ENCODE data around the gene GARRE1.
A peak's percentile ranks its signal among the peaks of the same experiment; 100 is the strongest.
"Not testable (repeated sequence)": the region's sequence is repeated elsewhere in the genome, so short reads cannot be mapped to it uniquely, and the experiment has no call there.

The GARRE1 gene

DNA sequence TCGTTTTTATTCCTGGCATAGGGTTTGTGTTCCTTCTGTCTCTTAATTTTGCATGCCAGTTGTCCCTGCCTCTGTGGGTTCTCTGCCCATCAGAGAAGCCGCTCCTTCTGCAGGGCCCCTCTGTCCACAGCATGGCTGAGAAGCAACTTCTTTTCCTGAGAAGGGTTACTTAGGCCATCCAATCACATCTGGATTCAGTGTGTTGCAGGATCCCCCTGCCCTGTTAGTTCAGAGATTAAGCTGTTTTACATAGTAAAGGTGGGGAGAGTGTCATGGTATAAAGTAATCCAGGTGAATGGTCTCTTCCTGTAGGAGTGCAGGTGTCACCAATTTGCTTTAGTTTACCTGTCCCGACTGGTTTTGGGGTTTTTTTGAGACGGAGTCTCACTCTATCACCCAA is 22.9 kb upstream of the GARRE1 start:
- DNase-seq, result no peak

DNA sequence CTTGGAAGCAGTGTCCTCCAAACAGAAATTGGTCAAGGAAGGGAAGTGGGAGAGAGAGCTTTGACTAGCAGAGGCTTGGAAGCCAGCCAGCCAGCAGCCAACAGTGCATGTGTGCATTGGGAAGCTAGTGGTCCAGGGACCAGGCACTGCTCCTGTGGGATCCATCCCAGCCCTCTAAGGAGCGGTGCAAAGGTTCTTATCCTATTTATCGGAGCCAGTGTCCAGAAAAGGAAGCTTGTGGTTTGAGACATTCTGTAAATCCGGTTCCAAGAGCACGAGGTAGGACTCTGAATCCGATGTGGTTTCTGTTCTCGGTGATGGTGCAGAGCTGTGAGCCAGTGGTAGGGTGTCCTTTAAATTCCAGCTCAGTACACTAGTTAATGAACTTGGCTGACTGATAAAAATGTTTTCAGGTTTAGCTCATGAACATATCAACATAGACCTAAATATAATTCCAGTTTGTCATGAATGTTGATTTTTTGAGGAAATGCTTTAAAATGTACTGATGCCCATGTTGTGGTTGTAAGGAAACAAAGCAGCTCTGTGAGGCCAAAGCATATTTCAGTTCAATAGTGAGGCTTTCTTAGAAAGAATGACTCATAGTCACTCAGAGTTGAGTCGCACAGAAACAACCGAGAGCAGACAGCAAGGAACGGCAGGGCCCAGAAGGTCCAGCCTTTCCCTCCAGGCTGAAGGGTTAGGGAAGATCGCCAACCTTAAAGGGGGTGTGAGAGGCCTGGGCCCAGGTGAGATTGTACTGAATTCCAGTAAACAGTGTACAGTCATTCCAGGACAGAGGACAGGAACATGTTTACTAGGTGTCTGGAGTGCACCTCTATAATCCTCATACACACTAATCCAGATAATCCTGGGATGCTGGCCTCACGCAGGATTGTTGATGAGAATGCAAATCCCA is 21.5 kb upstream of the GARRE1 start:
- no peak for DNase-seq

DNA sequence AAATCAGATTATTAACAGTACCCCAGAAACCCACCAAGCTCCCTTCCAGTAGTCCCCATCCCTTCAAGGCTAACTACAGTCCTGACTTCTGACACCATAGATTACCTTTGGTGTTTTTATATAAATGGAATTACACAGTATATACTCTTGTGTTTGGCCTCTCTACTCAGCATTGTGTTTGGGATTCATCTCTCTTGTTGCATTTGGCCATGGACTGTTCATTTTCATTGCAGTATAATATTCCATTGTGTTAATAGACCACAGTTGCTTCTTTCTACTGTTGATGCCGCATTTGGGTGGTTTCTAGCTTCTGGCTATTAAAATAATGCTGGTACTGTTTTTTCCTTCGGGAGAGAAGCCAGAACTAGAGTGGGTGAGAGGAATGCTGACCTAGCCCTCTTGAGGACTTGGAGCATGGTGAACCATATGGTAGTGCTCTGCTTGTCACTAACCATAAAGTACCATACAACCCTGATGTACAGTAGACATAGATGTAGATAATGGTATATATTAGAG is 18.9 kb upstream of the GARRE1 start:
- no peak for DNase-seq

DNA sequence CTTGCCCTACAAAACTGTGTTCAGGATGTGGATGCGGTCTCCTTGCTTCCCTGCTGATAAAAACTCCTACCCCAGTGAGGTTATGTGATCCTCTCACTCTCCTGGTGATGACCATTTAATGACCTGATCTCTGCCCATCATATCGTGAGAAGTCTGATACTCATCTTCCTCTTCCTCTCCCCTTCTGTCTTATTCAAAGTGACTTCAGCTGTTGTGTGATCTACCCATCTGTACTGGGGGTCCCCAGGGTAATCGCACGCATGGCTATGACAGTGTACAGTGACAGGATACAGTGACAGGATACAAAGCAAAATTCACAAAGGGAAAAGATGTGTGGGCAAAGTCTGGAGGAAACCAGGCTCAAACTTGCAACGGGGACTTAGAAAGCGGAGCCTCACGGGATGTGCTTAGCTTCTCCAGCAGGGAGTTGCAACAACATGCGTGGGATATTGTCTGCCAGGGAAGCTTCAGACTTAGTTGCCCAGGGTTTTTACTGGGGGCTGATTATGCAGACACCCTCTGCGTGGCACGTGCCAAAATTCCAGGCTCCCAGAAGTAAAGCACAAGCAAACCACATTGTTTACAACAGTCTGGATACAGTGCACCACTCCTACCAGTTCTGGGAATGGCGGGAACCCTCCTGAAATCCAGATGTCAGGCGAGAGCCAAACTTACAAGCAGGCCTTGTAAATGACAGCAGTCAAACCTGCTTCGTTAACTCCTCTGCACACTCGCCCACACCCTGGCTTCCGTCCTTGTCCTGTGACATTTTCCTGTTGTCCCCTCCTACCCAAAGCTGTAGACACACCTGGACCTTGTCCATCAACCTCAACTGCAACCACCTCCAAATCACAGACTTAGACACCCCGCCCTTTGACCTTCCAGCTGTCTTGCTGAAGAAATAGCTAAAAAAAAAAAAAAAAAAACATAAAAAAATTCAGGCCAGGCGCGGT is 18.0 kb upstream of the GARRE1 start:
- no peak for DNase-seq

DNA sequence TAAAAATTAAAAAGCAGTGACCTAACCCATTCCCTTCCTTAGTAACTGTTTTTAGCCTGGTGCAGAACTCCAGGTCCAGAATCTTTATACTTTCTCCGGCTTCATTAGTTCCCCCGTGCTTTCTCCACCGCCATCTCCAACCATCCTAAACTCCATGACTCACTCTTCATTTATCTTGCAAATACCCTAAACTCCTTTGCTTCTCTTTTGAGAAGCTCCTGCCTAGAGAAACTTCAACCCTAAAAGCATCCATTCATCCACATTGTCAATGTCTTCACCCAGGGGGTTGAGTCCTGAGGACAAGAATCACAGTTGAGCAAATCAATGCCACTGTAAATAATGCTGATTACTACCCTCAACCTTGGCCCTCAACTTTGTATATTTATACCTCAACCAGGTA is 17.1 kb upstream of the GARRE1 start:
- DNase-seq, result no peak

DNA sequence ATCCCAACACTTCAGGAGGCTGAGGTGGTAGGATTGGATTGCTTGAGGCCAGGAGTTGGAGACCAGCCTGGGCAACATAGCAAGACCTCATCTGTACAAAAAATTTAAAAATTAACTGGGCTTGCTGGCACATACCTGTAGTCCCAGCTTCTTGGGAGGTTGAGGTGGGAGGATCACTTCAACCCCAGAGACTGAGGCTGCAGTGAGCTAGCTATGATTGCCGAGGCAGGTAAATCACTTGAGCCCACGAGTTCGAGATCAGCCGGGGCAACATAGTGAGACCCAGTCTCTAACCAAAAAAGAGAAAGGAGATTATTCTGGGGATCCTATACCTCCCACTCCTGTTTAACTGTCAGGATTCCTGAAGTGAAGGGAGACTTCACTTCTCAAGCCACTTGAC is 16.4 kb upstream of the GARRE1 start:
- no peak for DNase-seq

DNA sequence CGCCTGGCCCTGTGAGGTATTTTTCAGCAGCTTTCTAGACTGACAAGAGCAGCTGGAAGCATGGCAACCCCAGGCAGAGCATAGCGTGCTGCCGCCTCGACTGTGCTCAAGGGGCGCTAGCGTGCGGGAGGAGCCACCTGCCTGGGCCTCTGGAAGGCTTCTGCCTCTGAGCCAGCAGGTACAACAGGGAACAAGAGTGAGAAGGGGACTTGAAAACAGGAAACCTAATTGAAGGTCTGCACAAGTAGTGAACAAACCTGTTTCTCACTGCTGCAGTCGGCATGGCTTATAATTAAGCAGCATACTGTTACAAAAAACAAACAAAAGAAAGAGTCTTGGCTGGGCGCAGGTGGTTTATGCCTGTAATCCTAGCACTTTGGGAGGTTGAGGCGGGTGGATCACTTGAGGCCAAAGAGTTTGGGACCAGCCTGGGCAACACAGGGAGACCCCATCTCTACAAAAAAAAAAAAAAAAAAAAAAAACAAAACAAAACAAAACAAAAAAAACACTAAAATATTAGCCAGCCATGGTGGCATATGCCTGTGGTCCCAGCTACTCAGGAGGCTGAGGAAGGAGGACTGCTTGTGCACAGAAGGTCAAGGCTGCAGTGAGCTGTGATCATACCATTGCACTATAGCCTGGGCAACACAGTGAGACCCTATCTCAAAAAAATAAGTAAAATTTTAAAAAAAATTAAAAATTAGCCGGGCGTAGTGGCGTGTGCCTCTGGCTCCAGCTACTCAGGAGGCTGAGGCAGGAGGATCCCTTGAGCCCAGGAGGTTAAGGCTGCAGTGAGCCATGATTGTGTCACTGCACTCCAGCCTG is 12.6 kb upstream of the GARRE1 start:
- no peak for DNase-seq

DNA sequence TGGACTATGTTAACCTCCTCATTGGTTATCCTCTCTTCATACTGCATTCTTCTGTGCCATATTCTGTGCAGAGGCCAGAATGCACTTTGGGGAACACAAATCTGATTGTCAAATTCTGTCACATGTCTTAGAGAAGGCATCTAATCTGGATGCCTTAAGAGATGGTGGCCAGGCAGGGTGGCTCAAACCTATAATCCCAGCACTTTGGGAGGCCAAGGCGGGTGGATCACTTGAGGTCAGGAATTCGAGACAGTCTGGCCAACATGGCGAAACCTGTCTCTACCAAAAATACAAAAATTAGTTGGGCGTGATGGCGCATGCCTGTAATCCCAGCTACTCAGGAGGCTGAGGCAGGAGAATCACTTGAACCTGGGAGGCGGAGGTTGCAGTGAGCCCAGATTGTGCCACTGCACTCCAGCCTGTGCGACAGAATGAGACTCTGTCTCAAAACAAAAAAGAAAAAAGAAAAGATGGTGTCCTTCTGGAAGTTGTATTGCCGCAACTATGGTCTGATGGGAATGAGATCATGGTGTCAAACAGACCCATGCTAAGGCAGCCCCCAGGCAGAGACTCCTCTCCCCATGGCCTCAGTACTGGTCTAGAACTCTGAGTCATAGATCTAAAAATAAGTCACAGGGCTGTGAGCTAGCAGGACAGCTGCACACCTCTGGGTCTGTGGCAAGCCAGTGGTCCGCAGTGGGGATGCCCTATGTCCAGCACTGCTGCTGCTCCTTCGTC is 11.0 kb upstream of the GARRE1 start:
- DNase-seq, result not testable (repeated sequence)

DNA sequence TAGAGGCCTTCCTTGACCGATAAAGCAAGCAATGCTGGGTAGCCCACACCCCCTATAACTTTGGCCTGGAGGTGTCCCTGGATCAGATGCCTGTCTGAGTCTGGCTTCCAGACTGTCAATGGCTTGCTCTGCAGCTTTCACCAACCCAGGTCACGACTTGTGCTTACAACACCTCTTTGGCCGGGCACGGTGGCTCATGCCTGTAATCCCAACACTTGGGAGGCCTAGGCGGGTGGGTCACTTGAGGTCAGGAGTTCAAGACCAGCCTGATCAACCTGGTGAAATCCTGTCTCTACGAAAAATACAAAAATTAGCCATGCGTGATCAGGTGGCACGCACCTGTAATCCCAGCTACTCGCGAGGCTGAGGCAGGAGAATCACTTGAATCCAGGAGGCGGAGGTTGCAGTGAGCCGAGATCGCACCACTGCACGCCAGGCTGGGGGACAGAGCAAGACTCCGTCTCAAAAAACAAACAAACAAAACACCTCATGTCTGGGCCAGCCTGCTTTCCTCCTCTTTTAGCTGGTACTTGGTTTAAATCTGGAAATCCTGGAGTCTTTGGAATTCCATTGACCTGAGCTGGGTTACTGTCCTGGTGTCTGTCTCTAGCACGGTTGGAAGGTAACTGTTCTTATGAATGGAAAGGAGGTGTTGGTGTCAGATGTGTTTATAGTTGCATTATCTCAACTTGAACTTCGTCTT is 10.3 kb upstream of the GARRE1 start:
- no peak for DNase-seq

DNA sequence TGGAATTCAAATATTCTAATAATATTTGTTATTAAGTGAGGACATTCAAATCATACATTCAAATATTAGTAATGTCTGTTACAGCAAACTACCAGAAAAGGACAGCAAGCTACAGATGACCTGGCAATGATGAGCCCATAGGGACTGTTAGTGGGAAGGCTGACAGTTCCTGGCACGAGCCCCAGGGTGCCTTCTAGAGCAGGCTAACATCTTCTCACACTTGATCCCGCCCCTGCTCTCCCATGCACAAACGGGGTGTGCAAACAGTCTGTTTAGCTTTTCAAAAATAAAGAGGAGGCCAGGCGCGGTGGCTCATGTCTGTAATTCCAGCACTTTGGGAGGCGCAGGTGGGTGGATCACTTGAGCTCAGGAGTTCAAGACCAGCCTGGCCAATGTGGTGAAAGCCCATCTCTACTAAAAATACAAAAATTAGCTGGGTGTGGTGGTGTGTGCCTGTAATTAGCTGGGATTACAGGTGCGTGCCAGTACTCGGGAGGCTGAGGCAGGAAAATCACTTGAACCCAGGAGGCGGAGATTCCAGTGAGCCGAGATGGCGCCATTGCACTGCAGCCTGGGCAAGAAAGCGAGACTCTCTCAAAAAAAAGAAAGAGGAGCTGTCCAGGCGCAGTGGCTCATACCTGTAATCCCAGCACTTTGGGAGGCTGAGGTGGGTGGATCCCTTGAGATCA is 9.6 kb upstream of the GARRE1 start:
- DNase-seq, result no peak

DNA sequence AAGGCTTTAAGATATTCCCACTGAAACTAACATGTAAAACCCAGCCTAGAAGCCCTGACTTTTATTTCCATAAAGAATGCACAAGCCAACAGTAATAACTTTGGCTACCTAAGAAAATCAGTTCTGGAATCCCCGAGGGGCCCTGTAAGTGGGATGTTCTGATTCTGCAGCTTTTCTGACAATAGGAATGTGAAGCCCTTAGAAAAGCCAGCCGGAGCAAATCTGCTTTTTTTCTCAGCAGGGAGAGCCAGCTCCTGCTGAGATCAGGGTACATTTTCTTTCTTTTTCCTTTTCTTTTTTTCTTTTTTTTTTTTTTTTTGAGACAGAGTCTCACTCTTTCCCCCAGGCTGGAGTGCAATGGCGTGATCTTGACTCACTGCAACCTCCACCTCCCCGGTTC is 8.0 kb upstream of the GARRE1 start:
- no peak for DNase-seq

DNA sequence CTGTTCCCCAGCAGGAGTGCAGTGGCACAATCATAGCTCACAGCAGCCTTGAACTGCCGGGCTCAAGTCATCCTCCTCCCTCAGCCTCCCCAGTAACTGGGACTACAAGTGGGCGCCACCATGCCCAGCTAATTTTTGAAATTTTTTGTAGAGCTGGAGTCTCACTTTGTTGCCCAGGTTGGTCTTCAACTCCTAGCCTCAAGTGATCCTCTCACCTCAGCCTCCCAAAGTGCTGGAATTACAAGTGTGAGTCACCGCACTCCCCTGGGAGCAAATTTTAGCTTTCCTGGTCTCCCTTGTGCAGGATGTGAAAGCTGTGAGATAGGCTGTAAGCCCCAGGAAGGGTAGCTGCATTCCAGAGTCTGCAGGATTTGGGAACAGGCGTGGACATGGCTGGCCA is 5.4 kb upstream of the GARRE1 start:
- no peak for DNase-seq

DNA sequence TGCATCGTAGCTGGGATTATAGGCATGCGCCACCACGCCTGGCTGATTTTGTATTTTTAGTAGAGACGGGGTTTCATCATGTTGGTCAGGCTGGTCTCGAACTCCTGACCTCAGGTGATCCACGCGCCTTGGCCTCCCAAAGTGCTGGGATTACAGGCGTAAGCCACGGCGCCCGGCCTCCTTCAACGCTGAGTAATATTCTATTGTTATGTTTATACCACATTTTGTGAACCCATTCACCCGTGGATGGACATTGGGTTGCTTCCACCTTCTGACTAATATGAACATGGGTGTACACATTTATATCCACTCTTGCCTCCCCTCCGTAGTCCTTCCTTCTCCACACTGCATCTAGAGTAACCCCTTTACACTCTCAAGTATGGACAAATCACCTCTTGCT is 1.2 kb upstream of the GARRE1 start:
- not testable (repeated sequence) for DNase-seq

DNA sequence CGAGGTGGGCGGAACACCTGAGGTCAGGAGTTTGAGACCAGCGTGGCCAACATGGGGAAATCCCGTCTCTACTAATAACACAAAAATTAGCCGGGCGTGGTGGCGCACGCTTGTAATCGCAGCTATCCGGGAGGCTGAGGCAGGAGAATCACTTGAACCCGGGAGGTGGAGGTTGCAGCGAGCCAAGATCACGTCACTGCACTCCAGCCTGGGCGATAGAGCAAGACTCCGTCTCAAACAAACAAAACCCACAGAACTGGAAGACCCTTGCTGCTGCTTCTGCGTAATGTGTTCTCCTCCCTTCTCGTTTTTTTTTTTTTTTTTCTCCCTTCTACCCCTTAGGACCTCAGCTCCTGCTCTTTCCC is 691 bp upstream of the GARRE1 start:
- DNase-seq, result not testable (repeated sequence)

DNA sequence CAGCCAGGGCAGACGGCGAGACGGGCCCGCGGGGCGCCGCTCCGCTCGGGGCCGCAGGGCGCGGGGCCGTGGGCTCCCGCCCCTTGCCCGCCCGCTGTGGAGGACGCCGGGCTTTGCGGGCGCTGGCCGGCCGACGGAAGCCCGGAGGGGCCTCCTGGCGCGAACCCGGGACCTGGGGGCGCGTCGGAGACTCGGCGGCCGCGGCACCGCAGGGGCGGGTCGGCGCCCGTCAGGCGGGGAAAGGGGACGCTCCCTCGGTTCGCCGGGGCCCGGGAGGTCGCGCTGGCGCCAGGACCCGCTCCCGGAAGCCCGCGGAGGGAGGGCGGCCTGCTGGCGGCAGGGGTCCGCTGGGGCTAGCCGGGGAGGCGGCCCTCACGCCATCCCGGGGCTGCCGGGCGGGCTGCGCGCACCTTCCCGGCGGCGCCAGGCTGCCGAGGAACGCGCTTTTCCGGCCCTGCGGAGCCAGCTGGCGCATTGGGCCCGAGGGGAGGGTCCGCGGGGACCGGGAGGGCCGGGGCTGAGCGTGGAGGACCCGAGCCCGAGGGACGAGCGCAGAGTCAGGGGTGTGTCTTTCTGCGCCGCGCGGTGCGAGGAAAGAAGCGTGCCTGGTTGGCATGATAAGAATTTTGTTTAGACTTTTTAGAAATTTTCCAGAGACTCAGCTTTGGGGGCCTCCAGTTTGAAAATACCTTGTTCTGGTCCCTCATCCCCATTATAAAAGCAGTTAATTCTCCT is 511 bp downstream of the GARRE1 start:
- peak in 3 of 4 experiments; percentile 8 to 26 (median 10) for DNase-seq

DNA sequence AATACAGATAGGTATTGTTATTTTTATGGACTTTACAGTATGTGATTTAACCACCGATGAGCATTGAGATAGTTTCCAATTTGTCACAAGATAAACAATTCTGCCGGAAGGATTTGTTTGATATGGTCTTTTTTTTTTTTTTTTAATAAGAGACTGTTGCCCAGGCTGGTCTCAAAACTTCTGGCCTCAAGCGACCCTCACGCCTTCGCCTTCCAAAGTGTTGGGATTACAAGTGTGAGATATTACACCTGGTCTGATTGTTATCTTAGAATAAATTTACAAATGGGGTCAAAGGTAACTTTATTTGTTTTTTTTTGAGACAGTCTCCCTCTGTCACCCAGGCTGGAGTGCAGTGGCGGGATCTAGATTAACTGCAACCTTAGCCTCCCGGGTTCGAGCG is 1.2 kb downstream of the GARRE1 start:
- DNase-seq, result no peak

DNA sequence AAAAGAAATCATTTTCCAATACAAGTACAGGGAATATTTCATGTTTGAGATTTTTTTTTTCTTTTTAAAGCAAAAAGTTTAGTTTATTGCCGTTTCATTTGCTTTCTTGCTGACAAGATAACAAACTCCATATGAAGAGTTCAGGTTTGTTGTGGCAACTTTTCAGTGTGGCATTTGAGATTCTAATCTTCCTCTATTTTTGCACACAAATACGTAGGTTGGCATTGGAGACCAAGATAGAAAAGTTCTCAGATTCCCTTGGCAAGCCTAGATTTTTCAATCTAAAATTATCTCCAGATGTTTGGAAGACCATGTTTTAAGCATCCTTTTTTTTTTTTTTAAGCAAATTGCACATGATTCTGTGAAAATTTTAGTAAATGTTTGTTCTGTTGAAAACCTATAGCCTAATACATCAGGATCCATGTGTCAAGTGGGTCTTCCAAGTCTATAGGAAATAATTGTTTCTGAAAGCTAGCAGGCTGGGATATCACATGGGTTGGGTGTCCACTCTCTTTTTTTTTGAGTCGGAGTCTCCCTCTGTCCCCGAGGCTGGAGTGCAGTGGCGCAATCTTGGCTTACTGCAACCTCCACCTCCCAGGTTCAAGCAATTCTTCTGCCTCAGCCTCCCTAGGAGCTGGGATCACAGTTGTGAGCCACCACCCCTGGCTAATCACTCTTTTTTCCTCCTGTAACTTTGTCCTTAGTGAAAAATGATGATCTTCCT is 2.6 kb downstream of the GARRE1 start:
- no peak for DNase-seq

DNA sequence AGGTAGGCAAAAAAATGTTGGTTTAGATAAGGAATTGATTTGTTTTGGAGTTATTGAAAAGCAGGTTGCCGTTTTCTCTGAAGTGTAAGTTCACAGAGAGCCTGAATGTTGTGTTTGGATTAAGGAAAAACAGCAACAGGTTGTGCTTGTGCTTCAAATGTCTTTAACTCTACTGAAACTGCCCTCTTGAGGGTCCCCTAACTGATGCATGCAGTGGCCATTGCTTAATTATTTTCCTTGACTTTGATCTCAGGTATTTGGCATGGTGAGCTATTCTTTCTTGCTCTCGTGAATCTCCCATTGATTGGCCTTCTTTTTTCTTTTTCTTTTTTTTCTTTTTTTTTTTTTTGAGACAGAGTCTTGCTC is 3.2 kb downstream of the GARRE1 start:
- no peak for DNase-seq

DNA sequence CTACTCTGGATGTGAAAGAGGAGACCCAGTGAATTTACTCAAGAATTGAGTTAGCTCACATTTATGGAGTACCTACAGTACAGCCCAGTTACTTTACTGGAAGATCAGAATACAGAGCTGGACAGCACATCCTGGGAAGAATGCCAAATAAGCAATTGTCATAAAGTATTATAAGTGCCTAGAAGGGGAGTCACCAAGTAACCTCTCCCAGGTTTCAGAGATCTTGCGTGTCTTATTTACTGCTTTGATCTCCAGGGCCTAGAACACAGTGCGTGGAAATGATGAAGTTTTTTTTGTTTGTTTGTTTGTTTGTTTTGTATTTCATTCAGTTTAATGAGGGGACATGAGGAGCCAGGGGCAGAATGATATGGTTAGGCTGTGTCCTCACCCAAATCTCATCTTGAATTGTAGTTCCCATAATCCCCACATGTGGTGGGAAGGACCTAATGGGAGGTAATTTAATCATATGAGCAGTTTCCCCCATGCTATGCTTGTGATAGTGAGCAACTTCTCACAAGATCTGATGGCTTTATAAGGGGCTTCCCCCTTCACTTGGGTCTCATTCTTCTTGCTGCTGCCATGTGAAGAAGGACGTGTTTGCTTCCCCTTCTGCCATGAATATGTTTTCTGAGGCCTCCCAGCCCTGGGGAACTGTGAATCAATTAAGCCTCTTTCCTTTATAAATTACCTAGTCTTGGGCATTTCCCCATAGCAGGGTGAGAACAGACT is 5.2 kb downstream of the GARRE1 start:
- no peak for DNase-seq
